HepG2 (cell line): ENCODE measurements around the gene STOML2. TPM values are rescaled to one million over a fixed set of nuclear protein-coding genes. Genes with fewer than 3 reads are reported as not detected.

ENCODE experiments used
- BRCA1 ChIP-seq: sonication (generic); formaldehyde crosslinking; IDR thresholded peaks from 2 replicates; pipeline ENCODE4 v1.4.0; 2020; ENCODE audit warnings: missing genetic modification reagents
- CBFB ChIP-seq: sonication (generic); formaldehyde crosslinking; IDR thresholded peaks from 2 replicates; pipeline ENCODE4 v1.4.0; 2020; ENCODE audit warnings: missing genetic modification reagents
- CEBPG ChIP-seq: IDR thresholded peaks from 2 replicates; pipeline ENCODE4 v1.6.1; 2016
- FOXA3 ChIP-seq: IDR thresholded peaks from 2 replicates; pipeline ENCODE4 v1.6.1; 2016; ENCODE audit warnings: missing genetic modification reagents, missing compliant biosample characterization
- HMGXB4 ChIP-seq, 2 experiments: sonication (generic) in 1 of 2; formaldehyde crosslinking in 1 of 2; IDR thresholded peaks; 2 replicates each; pipeline versions ENCODE4 v1.4.0 to v1.6.1; 2018 to 2020; ENCODE audit warnings: missing genetic modification reagents in 2 of 2, borderline replicate concordance in 1 of 2, low read depth in 1 of 2, mild to moderate bottlenecking in 1 of 2, missing biosample characterization in 1 of 2
- NCOA5 ChIP-seq: sonication (generic); formaldehyde crosslinking; IDR thresholded peaks from 2 replicates; pipeline ENCODE4 v1.4.0; 2020; ENCODE audit warnings: missing genetic modification reagents
- NCOR1 ChIP-seq: fragments of 200-600 bp; sonication (generic); IDR thresholded peaks from 2 replicates; pipeline ENCODE4 v1.7.0; 2017; ENCODE audit warnings: antibody characterized with exemption, low read length, borderline replicate concordance
- NFKB2 ChIP-seq: sonication (generic); formaldehyde crosslinking; IDR thresholded peaks from 2 replicates; pipeline ENCODE4 v1.4.0; 2020; ENCODE audit warnings: missing genetic modification reagents, borderline replicate concordance
- RBM39 ChIP-seq: fragments of 200-400 bp; formaldehyde crosslinking; IDR thresholded peaks from one replicate; pipeline ENCODE4 v1.6.1; 2018; ENCODE audit warnings: antibody characterized with exemption, mild to moderate bottlenecking, low read depth, low read length; ENCODE audit not compliant: poor library complexity, severe bottlenecking
- REPIN1 ChIP-seq: sonication (generic); formaldehyde crosslinking; IDR thresholded peaks from 2 replicates; pipeline ENCODE4 v1.8.0; 2022; ENCODE audit warnings: missing genetic modification reagents, low read depth, mild to moderate bottlenecking, borderline replicate concordance
- RORA ChIP-seq: sonication (generic); formaldehyde crosslinking; IDR thresholded peaks from 2 replicates; pipeline ENCODE4 v1.5.0; 2020; ENCODE audit warnings: mild to moderate bottlenecking, missing genetic modification reagents, moderate library complexity
- SAP130 ChIP-seq: IDR thresholded peaks from 2 replicates; pipeline ENCODE4 v1.6.1; 2016; ENCODE audit warnings: low read depth
- SRSF1 ChIP-seq: fragments of 200-400 bp; formaldehyde crosslinking; optimal IDR thresholded peaks from 2 replicates; pipeline ENCODE3; 2017; ENCODE audit warnings: mild to moderate bottlenecking, low read depth, low read length, moderate library complexity
- U2AF1 ChIP-seq: fragments of 200-400 bp; formaldehyde crosslinking; optimal IDR thresholded peaks from 2 replicates; pipeline ENCODE3; 2017; ENCODE audit warnings: mild to moderate bottlenecking, low read depth, low read length
- ZBTB2 ChIP-seq: sonication (generic); formaldehyde crosslinking; IDR thresholded peaks from 2 replicates; pipeline ENCODE4 v1.8.0; 2022; ENCODE audit warnings: low read depth, missing genetic modification reagents
- ZNF101 ChIP-seq: sonication (generic); formaldehyde crosslinking; IDR thresholded peaks from 2 replicates; pipeline ENCODE4 v1.4.0; 2020; ENCODE audit warnings: mild to moderate bottlenecking, low read depth, missing genetic modification reagents, borderline replicate concordance
- ZNF446 ChIP-seq: sonication (generic); formaldehyde crosslinking; IDR thresholded peaks from 2 replicates; pipeline ENCODE4 v1.5.0; 2020; ENCODE audit warnings: mild to moderate bottlenecking, missing genetic modification reagents
- ZNF558 ChIP-seq: sonication (generic); formaldehyde crosslinking; IDR thresholded peaks from 2 replicates; pipeline ENCODE4 v1.9.0; 2022; ENCODE audit warnings: mild to moderate bottlenecking, missing genetic modification reagents, borderline replicate concordance
- ZNF709 ChIP-seq: sonication (generic); formaldehyde crosslinking; IDR thresholded peaks from 2 replicates; pipeline ENCODE4 v1.5.0; 2020; ENCODE audit warnings: mild to moderate bottlenecking, missing genetic modification reagents
- ZSCAN30 ChIP-seq: sonication (generic); formaldehyde crosslinking; IDR thresholded peaks from 2 replicates; pipeline ENCODE4 v1.5.0; 2020; ENCODE audit warnings: mild to moderate bottlenecking, missing genetic modification reagents
- polyA plus RNA-seq, 8 experiments: library from polyadenylated mRNA; depleted of rRNA in 3 of 8; stranded (reverse) in 7 of 8; unstranded in 1 of 8; fragments of >200 nt; fragmentation: Illumina TruSeq in 4 of 8; extraction: Trizol in 4 of 8; gene quantifications; 2 replicates each; pipeline versions ENCODE4 v1.2.1 to v1.2.3, GENCODE V29; 2011 to 2016; ENCODE audit warnings: low read depth in 4 of 8, missing spikeins in 1 of 8, mixed read lengths in 1 of 8; ENCODE audit not compliant: insufficient read depth in 1 of 8
- total RNA-seq, 5 experiments: library from RNA; depleted of rRNA; stranded (reverse); fragments of >200 nt; fragmentation: Illumina TruSeq; extraction: Trizol; gene quantifications; 2 replicates each; pipeline ENCODE4 v1.2.3, GENCODE V29; 2016; ENCODE audit warnings: low read depth in 1 of 5

The STOML2 gene
- total and polyA plus RNA-seq, 2 of the 13 experiments (the other 11 are each of a cell fraction or from before 2014, with no cell fraction given): 245 to 250 TPM

- TF ChIP-seq ZBTB2 (CRISPR knock-in tag) (peak; percentile 86), ZNF558 (CRISPR knock-in tag) (no peak), CBFB (CRISPR knock-in tag) (peak; percentile 72), CEBPG (CRISPR knock-in tag) (no peak), SRSF1 (no peak), BRCA1 (CRISPR knock-in tag) (no peak), NFKB2 (peak; percentile 77; the same call in 1 of the 2 replicates), ZSCAN30 (no peak), ZNF709 (CRISPR knock-in tag) (0 out of 2 replicates have a peak, but pooled peaks have one; percentile 47), ZNF101 (no peak), FOXA3 (CRISPR knock-in tag) (no peak; the same call in 1 of the 2 replicates), SAP130 (CRISPR knock-in tag) (peak; percentile 95), REPIN1 (CRISPR knock-in tag) (peak; percentile 81; the same call in 1 of the 2 replicates), HMGXB4 (CRISPR knock-in tag; IDR thresholded peaks at IDR 0.05; ENCODE audit: borderline replicate concordance in 1 of 2, low read depth in 1 of 2) (peak in 1 of 2 experiments; percentile 64; a peak in 3 of 4 replicates), RBM39 (peak; percentile 28), NCOA5 (no peak), RORA (CRISPR knock-in tag) (no peak), ZNF446 (CRISPR knock-in tag) (0 out of 2 replicates have a peak, but pooled peaks have one; percentile 58), NCOR1 (no peak; the same call in 1 of the 2 replicates), U2AF1 (no peak)
Measured at GRCh38 chr9:35079426-35080341, 23.2 kb downstream of the STOML2 start, which contains the start of gene FANCG (continued).
